ENCODE data around the gene C15orf62.

GRCh38 chr15:40785164-40785563 is 15.4 kb downstream of the C15orf62 start:
- TF ChIP-seq, protein P1, sequence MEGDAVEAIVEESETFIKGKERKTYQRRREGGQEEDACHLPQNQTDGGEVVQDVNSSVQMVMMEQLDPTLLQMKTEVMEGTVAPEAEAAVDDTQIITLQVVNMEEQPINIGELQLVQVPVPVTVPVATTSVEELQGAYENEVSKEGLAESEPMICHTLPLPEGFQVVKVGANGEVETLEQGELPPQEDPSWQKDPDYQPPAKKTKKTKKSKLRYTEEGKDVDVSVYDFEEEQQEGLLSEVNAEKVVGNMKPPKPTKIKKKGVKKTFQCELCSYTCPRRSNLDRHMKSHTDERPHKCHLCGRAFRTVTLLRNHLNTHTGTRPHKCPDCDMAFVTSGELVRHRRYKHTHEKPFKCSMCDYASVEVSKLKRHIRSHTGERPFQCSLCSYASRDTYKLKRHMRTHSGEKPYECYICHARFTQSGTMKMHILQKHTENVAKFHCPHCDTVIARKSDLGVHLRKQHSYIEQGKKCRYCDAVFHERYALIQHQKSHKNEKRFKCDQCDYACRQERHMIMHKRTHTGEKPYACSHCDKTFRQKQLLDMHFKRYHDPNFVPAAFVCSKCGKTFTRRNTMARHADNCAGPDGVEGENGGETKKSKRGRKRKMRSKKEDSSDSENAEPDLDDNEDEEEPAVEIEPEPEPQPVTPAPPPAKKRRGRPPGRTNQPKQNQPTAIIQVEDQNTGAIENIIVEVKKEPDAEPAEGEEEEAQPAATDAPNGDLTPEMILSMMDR (IDR thresholded peaks at IDR 0.05) = no peak
- TF ChIP-seq POLR2A (IDR thresholded peaks at IDR 0.05) = no peak
